ENCODE measurements around the gene UGCG. TPM values are rescaled to one million over a fixed set of nuclear protein-coding genes. Genes with fewer than 3 reads are reported as not detected.

Gene UGCG
- total and polyA plus RNA-seq, 9 of the 15 experiments (the other 6 are each of a cell fraction or from before 2014, with no cell fraction given), result 20.0 to 40.3 (median 29.2) TPM

GRCh38 chr9:111980398-111980797, 83.8 kb downstream of the UGCG start (continued):
- no peak for TF ChIP-seq LEF1 (IDR thresholded peaks at IDR 0.05)
- no peak for TF ChIP-seq FUS (optimal IDR thresholded peaks at IDR 0.05; ENCODE audit: low read depth, low read length)
- TF ChIP-seq CEBPZ (IDR thresholded peaks at IDR 0.05; ENCODE audit: borderline replicate concordance, low read depth, low read length), result no peak
- no peak for TF ChIP-seq REST (IDR thresholded peaks at IDR 0.05; ENCODE audit: borderline replicate concordance)
- no peak for TF ChIP-seq REST (CRISPR knock-in tag; IDR thresholded peaks at IDR 0.05; ENCODE audit: low read depth)
- no peak for TF ChIP-seq SAFB (IDR thresholded peaks at IDR 0.05; ENCODE audit: borderline replicate concordance, low read depth, low read length)
- no peak for TF ChIP-seq ZBTB7A (IDR thresholded peaks at IDR 0.05; ENCODE audit: borderline replicate concordance, control insufficient read depth, low read depth, low read length)
- no peak for TF ChIP-seq HMG20A (CRISPR knock-in tag; conservative IDR thresholded peaks at IDR 0.05)
- TF ChIP-seq CREB1 (IDR thresholded peaks at IDR 0.05), result no peak
- no peak for TF ChIP-seq CREB1 (CRISPR knock-in tag; IDR thresholded peaks at IDR 0.05)
- TF ChIP-seq DACH1 (IDR thresholded peaks at IDR 0.05; ENCODE audit: partially characterized antibody), result peak; percentile 69
- TF ChIP-seq ZNF146 (CRISPR knock-in tag; IDR thresholded peaks at IDR 0.05; ENCODE audit: unreplicated experiment), result no peak
- TF ChIP-seq ZNF133 (CRISPR knock-in tag; IDR thresholded peaks at IDR 0.05), result no peak
